H9 (cell line): ENCODE data around the gene DTWD2. TPM values are rescaled to one million over a fixed set of nuclear protein-coding genes. Genes with fewer than 3 reads are reported as not detected.

ENCODE experiments used
- DNase-seq: peaks from one replicate; pipeline ENCODE4 v3.0.0-alpha.2; 2017
- H2AFZ ChIP-seq: one replicate; pipeline ENCODE4 v1.6.1; 2013; ENCODE audit warnings: mild to moderate bottlenecking, low read length, control low read depth, moderate library complexity
- H2AK5ac ChIP-seq: 2 replicates; pipeline ENCODE4 v1.6.1; 2013; ENCODE audit warnings: low read length, control low read depth, mixed read lengths; ENCODE audit not compliant: insufficient read length
- H2BK120ac ChIP-seq: one replicate; pipeline ENCODE4 v1.6.1; 2013; ENCODE audit warnings: low read depth, mild to moderate bottlenecking, low read length, control low read depth, inconsistent platforms; ENCODE audit not compliant: poor library complexity, severe bottlenecking
- H2BK12ac ChIP-seq: 2 replicates; pipeline ENCODE4 v1.6.1; 2013; ENCODE audit warnings: low read length, control low read depth, mixed read lengths, low read depth; ENCODE audit not compliant: insufficient read length
- H2BK15ac ChIP-seq: 2 replicates; pipeline ENCODE4 v1.6.1; 2013; ENCODE audit warnings: low read depth, low read length, control low read depth
- H2BK20ac ChIP-seq: one replicate; pipeline ENCODE4 v1.6.1; 2013; ENCODE audit warnings: low read depth, mild to moderate bottlenecking, low read length, control low read depth, inconsistent platforms; ENCODE audit not compliant: poor library complexity, severe bottlenecking
- H2BK5ac ChIP-seq: 2 replicates; pipeline ENCODE4 v1.6.1; 2013; ENCODE audit warnings: low read length, control low read depth, mixed read lengths; ENCODE audit not compliant: insufficient read length
- H3K14ac ChIP-seq: 2 replicates; pipeline ENCODE4 v1.6.1; 2013; ENCODE audit warnings: low read length, control low read depth; ENCODE audit not compliant: insufficient read depth
- H3K18ac ChIP-seq: 2 replicates; pipeline ENCODE4 v1.6.1; 2013; ENCODE audit warnings: low read depth, mild to moderate bottlenecking, mixed read lengths, low read length, control low read depth; ENCODE audit not compliant: insufficient read length
- H3K23ac ChIP-seq: 2 replicates; pipeline ENCODE4 v1.6.1; 2013; ENCODE audit warnings: low read length, control low read depth, mixed read lengths, low read depth; ENCODE audit not compliant: insufficient read length
- H3K23me2 ChIP-seq: 2 replicates; pipeline ENCODE4 v1.6.1; 2013; ENCODE audit warnings: low read depth, mild to moderate bottlenecking, mixed read lengths, low read length, control low read depth; ENCODE audit not compliant: insufficient read length, poor library complexity, severe bottlenecking
- H3K27ac ChIP-seq: 2 replicates; pipeline ENCODE4 v1.5.1; 2013; ENCODE audit warnings: low read length, control low read depth, mixed read lengths, low read depth; ENCODE audit not compliant: insufficient read length
- H3K27me3 ChIP-seq: 2 replicates; pipeline ENCODE4 v1.6.1; 2013; ENCODE audit warnings: low read length, control low read depth, inconsistent platforms; ENCODE audit not compliant: insufficient read depth
- H3K4ac ChIP-seq: 2 replicates; pipeline ENCODE4 v1.6.1; 2013; ENCODE audit warnings: low read depth, mild to moderate bottlenecking, control low read depth, inconsistent platforms, low read length, moderate library complexity
- H3K4me1 ChIP-seq: 2 replicates; pipeline ENCODE4 v1.6.1; 2013; ENCODE audit warnings: low read length, control low read depth, inconsistent platforms; ENCODE audit not compliant: insufficient read depth
- H3K4me2 ChIP-seq: 2 replicates; pipeline ENCODE4 v1.6.1; 2013; ENCODE audit warnings: low read length, control low read depth, mixed read lengths; ENCODE audit not compliant: insufficient read length, insufficient read depth
- H3K56ac ChIP-seq: 2 replicates; pipeline ENCODE4 v1.6.1; 2013; ENCODE audit warnings: low read depth, mild to moderate bottlenecking, mixed read lengths, low read length, control low read depth; ENCODE audit not compliant: insufficient read length
- H3K79me1 ChIP-seq: 2 replicates; pipeline ENCODE4 v1.6.1; 2013; ENCODE audit warnings: low read depth, mild to moderate bottlenecking, moderate library complexity, low read length, control low read depth, inconsistent platforms; ENCODE audit not compliant: insufficient read depth, poor library complexity, severe bottlenecking
- H3K79me2 ChIP-seq: 2 replicates; pipeline ENCODE4 v1.6.1; 2013; ENCODE audit warnings: low read length, control low read depth, inconsistent platforms; ENCODE audit not compliant: insufficient read depth
- H3K9ac ChIP-seq: 2 replicates; pipeline ENCODE4 v1.6.1; 2013; ENCODE audit warnings: low read length, control low read depth, mixed read lengths; ENCODE audit not compliant: insufficient read length; ENCODE audit errors: extremely low read depth
- H3K9me3 ChIP-seq: one replicate; pipeline ENCODE4 v1.6.1; 2013; ENCODE audit warnings: low read depth, low read length, inconsistent platforms; ENCODE audit not compliant: control insufficient read depth
- H3T11ph ChIP-seq: one replicate; pipeline ENCODE4 v1.6.1; 2013; ENCODE audit warnings: mild to moderate bottlenecking, low read length, control low read depth, inconsistent platforms
- H4K20me1 ChIP-seq: one replicate; pipeline ENCODE4 v1.6.1; 2013; ENCODE audit not compliant: control insufficient read depth, insufficient read length, insufficient read depth
- H4K5ac ChIP-seq: 2 replicates; pipeline ENCODE4 v1.6.1; 2013; ENCODE audit warnings: low read depth, mild to moderate bottlenecking, mixed read lengths, low read length, control low read depth; ENCODE audit not compliant: insufficient read length
- H4K8ac ChIP-seq: replicated peaks from 2 replicates; pipeline ENCODE4 v1.6.1; 2013; ENCODE audit warnings: low read length, control low read depth, mixed read lengths, low read depth; ENCODE audit not compliant: insufficient read length
- H4K91ac ChIP-seq: 2 replicates; pipeline ENCODE4 v1.6.1; 2013; ENCODE audit warnings: low read depth, mild to moderate bottlenecking, moderate library complexity, mixed read lengths, low read length, control low read depth; ENCODE audit not compliant: insufficient read length
- H3K27ac Mint-ChIP-seq, 3 experiments: 2 replicates in 2 of 3; 3 replicates in 1 of 3; pipeline ENCODE4 v1.8.0; 2020 to 2021; ENCODE audit warnings: mixed read lengths in 3 of 3, mild to moderate bottlenecking in 1 of 3, moderate library complexity in 1 of 3
- H3K27me3 Mint-ChIP-seq: 2 replicates; pipeline ENCODE4 v1.8.0; 2021; ENCODE audit warnings: low read depth, mild to moderate bottlenecking, moderate library complexity, mixed read lengths
- H3K36me3 Mint-ChIP-seq, 3 experiments: 2 replicates in 2 of 3; 3 replicates in 1 of 3; pipeline ENCODE4 v1.8.0; 2020 to 2021; ENCODE audit warnings: low read depth in 3 of 3, mixed read lengths in 3 of 3; ENCODE audit not compliant: insufficient read depth in 1 of 3
- H3K4me1 Mint-ChIP-seq, 2 experiments: 2 replicates each; pipeline ENCODE4 v1.8.0; 2020; ENCODE audit warnings: mixed read lengths in 2 of 2
- H3K4me3 Mint-ChIP-seq, 2 experiments: 2 replicates in 1 of 2; 3 replicates in 1 of 2; pipeline ENCODE4 v1.8.0; 2020 to 2021; ENCODE audit warnings: mild to moderate bottlenecking in 2 of 2, mixed read lengths in 2 of 2, moderate library complexity in 1 of 2
- H3K9me3 Mint-ChIP-seq, 2 experiments: 2 replicates in 1 of 2; 3 replicates in 1 of 2; pipeline ENCODE4 v1.8.0; 2020; ENCODE audit warnings: mild to moderate bottlenecking in 2 of 2, mixed read lengths in 2 of 2, moderate library complexity in 1 of 2
- CTCF ChIP-seq: fragments of 200-600 bp; sonication (generic); conservative IDR thresholded peaks from 3 replicates; pipeline ENCODE4 v1.8.0; 2021; ENCODE audit warnings: antibody characterized with exemption, mild to moderate bottlenecking
- WGBS: extraction: QIAGEN DNeasy Blood & Tissue Kit; methylation state at CpG from one replicate; pipeline ENCODE4 v1.1.7; 2013; ENCODE audit warnings: missing lambda C conversion rate, low lambda C conversion rate, mixed read lengths; ENCODE audit not compliant: insufficient read length; ENCODE audit errors: extremely low coverage; 5-methylcytosine and 5-hydroxymethylcytosine counted together
- total RNA-seq: library from RNA; stranded (reverse); gene quantifications from 2 replicates; pipeline ENCODE4 v1.2.1, GENCODE V29; 2021

The DTWD2 gene
- total RNA-seq, 1 experiment from 2014 or later: 10.8 TPM

GRCh38 chr5:118888556-118888955 is 99.8 kb downstream of the DTWD2 start:
- H2BK12ac ChIP-seq: no peak overlapping the region
- H3K4me1 Mint-ChIP-seq: peaks cover 5 to 6% of the 10 kb centered on the region in 2 experiments
- no peaks in the 10 kb centered on the region for H3K23me2 ChIP-seq
- H3K23ac ChIP-seq: no peak overlapping the region
- H3K27me3 ChIP-seq: no peaks in the 10 kb centered on the region
- TF ChIP-seq CTCF: no peak
- H3K4me3 Mint-ChIP-seq: no peak overlapping the region
- no peak overlapping the region for H3K56ac ChIP-seq
- no peak overlapping the region for H3K27ac Mint-ChIP-seq
- H3K4ac ChIP-seq: no peak overlapping the region
- H2BK15ac ChIP-seq: no peak overlapping the region
- no peak overlapping the region for H3K18ac ChIP-seq
- H3K27me3 Mint-ChIP-seq: no peaks in the 10 kb centered on the region
- no peak overlapping the region for H2BK5ac ChIP-seq
- no peaks in the 10 kb centered on the region for H3K79me2 ChIP-seq
- no peaks in the 10 kb centered on the region for H3K79me1 ChIP-seq
- peaks cover 3% of the 10 kb centered on the region for H3K4me1 ChIP-seq
- H3K27ac ChIP-seq: no peak overlapping the region
- H3K4me2 ChIP-seq: no peak overlapping the region
- H3K9me3 Mint-ChIP-seq: no peaks in the 10 kb centered on the region
- no peaks in the 10 kb centered on the region for H4K20me1 ChIP-seq
- H2AK5ac ChIP-seq: no peak overlapping the region
- no peaks in the 10 kb centered on the region for H3K9me3 ChIP-seq
- no peak overlapping the region for H4K5ac ChIP-seq
- no peak overlapping the region for H3K14ac ChIP-seq
- H4K8ac ChIP-seq: no peak overlapping the region
- H3K9ac ChIP-seq: no peak overlapping the region
- no peak overlapping the region for H2AFZ ChIP-seq
- no peak overlapping the region for H2BK120ac ChIP-seq
- H3T11ph ChIP-seq: no peak overlapping the region
- H4K91ac ChIP-seq: no peak overlapping the region
- no CpG with 5 or more reads among the region's 2 CpGs for WGBS
- H2BK20ac ChIP-seq: no peak overlapping the region
- H3K36me3 Mint-ChIP-seq: no peaks in the 10 kb centered on the region
- no peak for DNase-seq
